CD4-positive, alpha-beta T cell (primary cell): ENCODE results near the gene FAM131A. TPM values are rescaled to one million over a fixed set of nuclear protein-coding genes. Genes with fewer than 3 reads are reported as not detected.

ENCODE experiments used
- ATAC-seq: fragments of 200-7000 bp; cut with Tn5 transposase; one replicate; pipeline ENCODE4 v1.10.0; 2022; ENCODE audit warnings: mild to moderate bottlenecking; ENCODE audit not compliant: poor library complexity
- CTCF ChIA-PET: fragments of 350-600 bp; sonication (Branson Sonifier 250); formaldehyde crosslinking; loops from one replicate; lab custom pipeline; 2021; ENCODE audit warnings: antibody characterized with exemption, inconsistent platforms; lab: Charles Lee
- POLR2A ChIA-PET: fragments of 350-600 bp; sonication (Branson Sonifier 250); formaldehyde crosslinking; loops from one replicate; lab custom pipeline; 2021; ENCODE audit warnings: antibody characterized with exemption, inconsistent platforms; lab: Charles Lee
- DNase-seq, 14 experiments: peaks; one replicate each; pipeline ENCODE4 v3.0.0-alpha.2; 2013 to 2020; ENCODE audit warnings: mixed read lengths in 2 of 14
- H3K27ac ChIP-seq, 2 donors: one replicate each; pipeline versions ENCODE4 v1.5.1 to v1.7.0; 2013; ENCODE audit warnings: low read length in 2 of 2, low read depth in 1 of 2, mild to moderate bottlenecking in 1 of 2
- H3K27me3 ChIP-seq, 2 experiments: 1 replicate in 1 of 2; 2 replicates in 1 of 2; pipeline versions ENCODE4 v1.6.1 to v1.7.0; 2013; ENCODE audit warnings: low read length in 2 of 2, control low read depth in 1 of 2, mild to moderate bottlenecking in 1 of 2, moderate library complexity in 1 of 2; ENCODE audit not compliant: insufficient read depth in 2 of 2, control insufficient read depth in 1 of 2
- H3K36me3 ChIP-seq: one replicate; pipeline ENCODE4 v1.6.1; 2013; ENCODE audit warnings: low read length, control low read depth; ENCODE audit not compliant: insufficient read depth
- H3K4me1 ChIP-seq: one replicate; pipeline ENCODE4 v1.6.1; 2013; ENCODE audit warnings: low read length, control low read depth; ENCODE audit not compliant: insufficient read depth
- H3K4me3 ChIP-seq: one replicate; pipeline ENCODE4 v1.5.1; 2013; ENCODE audit warnings: mild to moderate bottlenecking, low read length, moderate library complexity
- H3K9me3 ChIP-seq, 2 experiments: 1 replicate in 1 of 2; 2 replicates in 1 of 2; pipeline versions ENCODE4 v1.6.1 to v1.7.0; 2013; ENCODE audit warnings: low read length in 2 of 2, mild to moderate bottlenecking in 2 of 2, control low read depth in 1 of 2, moderate library complexity in 1 of 2; ENCODE audit not compliant: control insufficient read depth in 1 of 2, insufficient read depth in 1 of 2
- H3K27ac Mint-ChIP-seq: one replicate; pipeline ENCODE4 v1.8.0; 2020; ENCODE audit warnings: mixed read lengths
- H3K27me3 Mint-ChIP-seq: one replicate; pipeline ENCODE4 v1.8.0; 2021; ENCODE audit warnings: mixed read lengths
- H3K36me3 Mint-ChIP-seq: one replicate; pipeline ENCODE4 v1.8.0; 2021; ENCODE audit warnings: low read depth, mixed read lengths
- H3K4me1 Mint-ChIP-seq: one replicate; pipeline ENCODE4 v1.8.0; 2021; ENCODE audit warnings: low read depth, mixed read lengths
- H3K4me3 Mint-ChIP-seq: one replicate; pipeline ENCODE4 v1.8.0; 2020; ENCODE audit warnings: mild to moderate bottlenecking, mixed read lengths
- H3K9me3 Mint-ChIP-seq: one replicate; pipeline ENCODE4 v1.8.0; 2020; ENCODE audit warnings: mixed read lengths
- CTCF ChIP-seq: fragments of 200-600 bp; IDR thresholded peaks from one replicate; pipeline ENCODE4 v1.8.0; 2022; ENCODE audit warnings: antibody characterized with exemption, mild to moderate bottlenecking
- intact Hi-C, 2 experiments: fragments of 100-400 bp; cut with DNase I in 1 of 2; cut with micrococcal nuclease in 1 of 2; formaldehyde crosslinking; loops; one replicate each; pipeline versions ENCODE4 v1.15.1 to v1.9.0; 2023 to 2025; cut with DNase I, micrococcal nuclease
- total RNA-seq, 174 experiments: library from RNA in 2 of 174; stranded (reverse) in 2 of 174; gene quantifications; one replicate each; pipeline ENCODE4 v1.2.3 and lab custom pipeline; 2021 to 2026

Gene FAM131A
- total RNA-seq, 2 experiments from 2014 or later = 10.4 to 11.0 TPM

DNA sequence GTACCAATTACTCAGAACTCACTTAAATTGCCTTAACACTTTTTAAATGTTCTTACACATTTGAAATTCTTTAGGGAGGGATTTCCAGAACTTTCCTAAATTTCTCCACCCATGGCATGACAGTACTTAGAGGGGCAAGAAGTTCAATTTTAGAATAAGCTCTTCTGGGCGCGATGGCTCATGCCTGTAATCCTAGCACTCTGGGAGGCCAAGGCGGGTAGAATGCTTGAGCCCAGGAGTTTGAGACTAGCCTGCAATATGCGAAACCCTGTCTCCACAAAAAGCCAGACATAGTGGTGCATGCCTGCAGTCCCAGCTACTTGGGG, 10.6 kb downstream of the FAM131A start:
- no peak for ATAC-seq
- intact Hi-C loops = no loop called here
- Mint-ChIP-seq H3K9me3 (no peaks in the 10 kb centered on the region), H3K4me1 (no peaks in the 10 kb centered on the region), H3K27ac (no peak overlapping the region), H3K36me3 (peaks cover 11% of the 10 kb centered on the region), H3K27me3 (no peaks in the 10 kb centered on the region), H3K4me3 (no peak overlapping the region)
- CTCF ChIA-PET = interaction anchor here (1.2 kb wide), 1 partner anchor 121 kb away, joined by 3 read pairs; no protein-coding TSS in a partner anchor
- Histone ChIP-seq H3K27ac (no peak overlapping the region), H3K4me1 (no peaks in the 10 kb centered on the region), H3K27me3 (no peaks in the 10 kb centered on the region), H3K36me3 (peaks cover 3% of the 10 kb centered on the region), H3K4me3 (no peak overlapping the region), H3K9me3 (no peaks in the 10 kb centered on the region)
- TF ChIP-seq CTCF = no peak
- POLR2A ChIA-PET = interaction anchor here (0.9 to 1.4 kb wide), 2 partner anchors 14 to 16 kb away, joined by 3 read pairs; no protein-coding TSS in a partner anchor
- DNase-seq = no peak

GRCh38 chr3:184349563-184350470, 12.4 kb downstream of the FAM131A start:
- peaks cover 6% of the 10 kb centered on the region for H3K36me3 Mint-ChIP-seq
- TF ChIP-seq CTCF = no peak
- no peak overlapping the region for H3K4me3 Mint-ChIP-seq
- DNase-seq (no peak), ATAC-seq (no peak)
- no peak overlapping the region for H3K27ac Mint-ChIP-seq
- Histone ChIP-seq H3K27me3 (no peaks in the 10 kb centered on the region), H3K9me3 (no peaks in the 10 kb centered on the region), H3K4me1 (peaks cover 8% of the 10 kb centered on the region), H3K36me3 (no peaks in the 10 kb centered on the region), H3K27ac (no peak overlapping the region), H3K4me3 (no peak overlapping the region)
- ChIA-PET CTCF (no interaction called here), POLR2A (interaction anchor here (1.4 kb wide), 1 partner anchor 12 kb away, joined by 3 read pairs; no protein-coding TSS in a partner anchor)
- H3K9me3 Mint-ChIP-seq = no peaks in the 10 kb centered on the region
- H3K4me1 Mint-ChIP-seq = no peaks in the 10 kb centered on the region
- intact Hi-C loops = loop anchor here in 1 of 2 experiments (5.0 kb wide), 1 partner anchor 192 kb away; no protein-coding TSS in a partner anchor
- no peaks in the 10 kb centered on the region for H3K27me3 Mint-ChIP-seq

GRCh38 chr3:184350618-184351017, 13.2 kb downstream of the FAM131A start:
- Mint-ChIP-seq H3K36me3 (peaks cover 1% of the 10 kb centered on the region), H3K27me3 (no peaks in the 10 kb centered on the region), H3K27ac (no peak overlapping the region), H3K9me3 (no peaks in the 10 kb centered on the region), H3K4me3 (no peak overlapping the region), H3K4me1 (no peaks in the 10 kb centered on the region)
- ChIA-PET POLR2A (no interaction called here), CTCF (interaction anchor here (1.6 kb wide), 1 partner anchor 163 kb away, joined by 3 read pairs; no protein-coding TSS in a partner anchor)
- intact Hi-C loops = loop anchor here in 1 of 2 experiments (5.0 kb wide), 1 partner anchor 192 kb away; no protein-coding TSS in a partner anchor
- Histone ChIP-seq H3K9me3 (no peaks in the 10 kb centered on the region), H3K36me3 (no peaks in the 10 kb centered on the region), H3K4me1 (peaks cover 8% of the 10 kb centered on the region), H3K27ac (no peak overlapping the region), H3K4me3 (no peak overlapping the region), H3K27me3 (no peaks in the 10 kb centered on the region)
- no peak for DNase-seq
- no peak for ATAC-seq
- no peak for TF ChIP-seq CTCF
